Osteoblast (primary cell): Measurements from ENCODE around the gene MIS12. TPM values are rescaled to one million over a fixed set of nuclear protein-coding genes. Genes with fewer than 3 reads are reported as not detected.

Experiments
- DNase-seq: peaks from one replicate; pipeline ENCODE4 v3.0.0; 2011; ENCODE audit warnings: low spot score, mixed read lengths; ENCODE audit not compliant: insufficient read length; ENCODE audit errors: missing footprints
- H2AFZ ChIP-seq: 2 replicates; pipeline ENCODE4 v1.6.0; 2011; ENCODE audit warnings: mild to moderate bottlenecking, low read length
- H3K27ac ChIP-seq: 2 replicates; pipeline ENCODE4 v1.5.1; 2011; ENCODE audit warnings: mild to moderate bottlenecking, low read depth, low read length, moderate library complexity
- H3K27me3 ChIP-seq: 2 replicates; pipeline ENCODE4 v1.6.0; 2012; ENCODE audit warnings: mild to moderate bottlenecking, control low read depth, inconsistent platforms, low read length, moderate library complexity; ENCODE audit not compliant: insufficient read depth
- H3K36me3 ChIP-seq: 2 replicates; pipeline ENCODE4 v1.5.1; 2011; ENCODE audit warnings: mild to moderate bottlenecking, low read length, control low read depth, moderate library complexity; ENCODE audit not compliant: insufficient read depth
- H3K4me1 ChIP-seq: 2 replicates; pipeline ENCODE4 v1.5.1; 2011; ENCODE audit warnings: mild to moderate bottlenecking, low read length, control low read depth, moderate library complexity; ENCODE audit not compliant: insufficient read depth
- H3K4me2 ChIP-seq: 2 replicates; pipeline ENCODE4 v1.6.0; 2011; ENCODE audit warnings: mild to moderate bottlenecking, low read length; ENCODE audit not compliant: insufficient read depth
- H3K4me3 ChIP-seq: fragments of 200-600 bp; sonication (generic); 3 replicates; pipeline ENCODE4 v1.5.1; 2012; ENCODE audit warnings: mild to moderate bottlenecking, low read length, inconsistent platforms; ENCODE audit not compliant: insufficient read depth
- H3K79me2 ChIP-seq: 2 replicates; pipeline ENCODE4 v1.6.0; 2012; ENCODE audit warnings: mild to moderate bottlenecking, low read length, control low read depth, inconsistent platforms; ENCODE audit not compliant: insufficient read depth
- H3K9me3 ChIP-seq: 2 replicates; pipeline ENCODE4 v1.5.1; 2011; ENCODE audit warnings: low read depth, low read length, control low read depth
- H4K20me1 ChIP-seq: 2 replicates; pipeline ENCODE4 v1.6.0; 2012; ENCODE audit warnings: mild to moderate bottlenecking, low read length, control low read depth; ENCODE audit not compliant: insufficient read depth
- total RNA-seq: library from RNA; depleted of rRNA; stranded (reverse); fragments of >200 nt; gene quantifications from 2 replicates; pipeline ENCODE4 v1.2.3, GENCODE V29; 2012
- TF ChIP-seq, protein P1 (sequence below): IDR thresholded peaks from 2 replicates; pipeline ENCODE4 v1.5.1; 2011; ENCODE audit warnings: mild to moderate bottlenecking, low read depth, low read length, moderate library complexity; ENCODE audit errors: extremely low read depth

The MIS12 gene
- total RNA-seq, 1 donor: 10.9 TPM

DNA sequence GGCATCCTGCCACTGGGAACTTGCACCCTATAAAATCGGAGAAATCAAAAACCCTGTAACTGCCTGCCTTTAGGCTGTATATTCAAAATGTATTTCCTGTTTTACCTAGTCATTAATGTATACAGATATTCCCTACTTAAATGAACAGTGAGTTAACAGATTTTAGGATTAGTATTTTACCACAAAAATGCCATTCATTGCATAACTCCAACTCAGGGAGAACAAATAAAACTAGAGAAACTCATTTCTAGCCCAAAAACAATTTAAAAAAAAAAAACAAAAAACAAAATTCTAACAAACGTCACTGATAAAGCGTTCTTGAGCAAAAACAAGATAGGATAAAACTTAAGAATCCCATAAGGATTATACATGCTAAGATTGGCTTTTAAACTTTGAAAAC, 13.9 kb upstream of the MIS12 start:
- H3K9me3 ChIP-seq: no peaks in the 10 kb centered on the region
- H3K4me1 ChIP-seq: no peaks in the 10 kb centered on the region
- no peak overlapping the region for H3K4me3 ChIP-seq
- TF ChIP-seq, protein P1, sequence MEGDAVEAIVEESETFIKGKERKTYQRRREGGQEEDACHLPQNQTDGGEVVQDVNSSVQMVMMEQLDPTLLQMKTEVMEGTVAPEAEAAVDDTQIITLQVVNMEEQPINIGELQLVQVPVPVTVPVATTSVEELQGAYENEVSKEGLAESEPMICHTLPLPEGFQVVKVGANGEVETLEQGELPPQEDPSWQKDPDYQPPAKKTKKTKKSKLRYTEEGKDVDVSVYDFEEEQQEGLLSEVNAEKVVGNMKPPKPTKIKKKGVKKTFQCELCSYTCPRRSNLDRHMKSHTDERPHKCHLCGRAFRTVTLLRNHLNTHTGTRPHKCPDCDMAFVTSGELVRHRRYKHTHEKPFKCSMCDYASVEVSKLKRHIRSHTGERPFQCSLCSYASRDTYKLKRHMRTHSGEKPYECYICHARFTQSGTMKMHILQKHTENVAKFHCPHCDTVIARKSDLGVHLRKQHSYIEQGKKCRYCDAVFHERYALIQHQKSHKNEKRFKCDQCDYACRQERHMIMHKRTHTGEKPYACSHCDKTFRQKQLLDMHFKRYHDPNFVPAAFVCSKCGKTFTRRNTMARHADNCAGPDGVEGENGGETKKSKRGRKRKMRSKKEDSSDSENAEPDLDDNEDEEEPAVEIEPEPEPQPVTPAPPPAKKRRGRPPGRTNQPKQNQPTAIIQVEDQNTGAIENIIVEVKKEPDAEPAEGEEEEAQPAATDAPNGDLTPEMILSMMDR: no peak
- H3K27ac ChIP-seq: no peak overlapping the region
- H3K36me3 ChIP-seq: peaks cover 39% of the 10 kb centered on the region
- no peaks in the 10 kb centered on the region for H4K20me1 ChIP-seq
- DNase-seq: no peak
- H3K27me3 ChIP-seq: no peaks in the 10 kb centered on the region
- no peak overlapping the region for H3K4me2 ChIP-seq
- H3K79me2 ChIP-seq: peaks cover 20% of the 10 kb centered on the region
- no peak overlapping the region for H2AFZ ChIP-seq

DNA sequence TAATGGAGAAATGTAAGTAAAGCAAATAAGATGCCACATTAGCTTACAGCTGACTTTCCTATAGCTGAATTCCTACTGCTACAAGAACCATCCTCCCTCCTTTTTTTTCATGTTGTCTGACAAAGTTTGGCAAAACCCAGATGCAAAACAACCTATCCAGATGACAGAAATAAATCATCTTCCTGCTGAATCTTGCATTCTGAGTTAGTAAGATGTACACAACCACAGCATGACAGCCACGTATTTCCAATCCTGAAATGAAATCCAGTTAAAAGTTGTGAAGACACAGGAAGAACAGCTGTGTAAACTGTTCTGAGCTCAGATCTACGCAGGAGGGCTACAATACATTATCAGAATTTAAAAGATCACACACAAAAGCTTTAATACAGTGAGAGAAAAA, 12.5 kb upstream of the MIS12 start:
- Histone ChIP-seq H3K4me1 (no peaks in the 10 kb centered on the region), H3K27ac (no peak overlapping the region), H3K9me3 (no peaks in the 10 kb centered on the region), H3K4me3 (no peak overlapping the region), H3K27me3 (no peaks in the 10 kb centered on the region), H3K79me2 (peaks cover 16% of the 10 kb centered on the region), H3K36me3 (peaks cover 53% of the 10 kb centered on the region), H4K20me1 (no peaks in the 10 kb centered on the region), H3K4me2 (no peak overlapping the region), H2AFZ (no peak overlapping the region)
- DNase-seq: no peak
- TF ChIP-seq, protein P1: no peak

DNA sequence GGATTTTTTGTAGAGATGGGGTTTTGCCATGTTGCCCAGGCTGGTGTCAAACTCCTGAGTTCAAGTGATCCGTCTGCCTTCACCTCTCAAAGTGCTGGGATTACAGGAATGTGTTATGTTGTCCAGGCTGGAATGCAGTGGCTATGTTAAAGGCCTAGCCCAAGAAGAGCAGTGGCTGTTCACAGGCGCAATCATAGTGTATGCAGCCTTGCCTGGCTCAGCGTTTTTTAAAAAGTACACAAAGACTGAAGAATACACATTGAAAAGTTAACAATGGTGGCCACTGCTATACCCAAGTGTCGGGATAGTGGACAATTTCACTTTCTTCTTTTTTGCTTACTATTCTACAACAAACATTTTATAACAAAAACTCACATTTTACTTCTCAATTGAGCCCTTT, 7.4 kb upstream of the MIS12 start:
- TF ChIP-seq, protein P1: no peak
- H3K27ac ChIP-seq: no peak overlapping the region
- no peak overlapping the region for H2AFZ ChIP-seq
- H3K4me2 ChIP-seq: no peak overlapping the region
- H3K27me3 ChIP-seq: no peaks in the 10 kb centered on the region
- no peaks in the 10 kb centered on the region for H3K9me3 ChIP-seq
- peaks cover 3% of the 10 kb centered on the region for H3K4me1 ChIP-seq
- no peaks in the 10 kb centered on the region for H4K20me1 ChIP-seq
- H3K36me3 ChIP-seq: peaks cover 92% of the 10 kb centered on the region
- H3K4me3 ChIP-seq: no peak overlapping the region
- peaks cover 58% of the 10 kb centered on the region for H3K79me2 ChIP-seq
- no peak for DNase-seq

DNA sequence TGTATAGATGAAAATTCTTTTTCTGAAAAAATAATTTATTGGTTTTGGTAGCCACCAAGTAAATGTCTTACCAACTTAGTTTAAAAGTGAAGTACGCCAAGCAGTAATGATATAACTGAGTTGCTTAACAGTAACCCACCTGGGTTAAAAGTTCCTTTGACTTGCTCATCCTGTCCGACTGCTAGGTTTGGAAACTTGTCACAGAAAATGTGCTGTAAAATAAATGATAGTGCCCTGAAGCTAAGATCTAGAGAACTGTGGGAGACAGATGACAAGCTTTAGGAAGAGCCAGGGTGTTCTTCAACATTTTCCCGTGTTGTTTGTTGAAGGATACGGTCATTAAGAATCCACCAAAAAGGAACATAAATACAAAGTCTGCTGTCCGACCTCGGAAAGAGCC, 5.4 kb upstream of the MIS12 start:
- Histone ChIP-seq H3K4me1 (peaks cover 16% of the 10 kb centered on the region), H2AFZ (no peak overlapping the region), H3K4me2 (no peak overlapping the region), H3K4me3 (no peak overlapping the region), H4K20me1 (no peaks in the 10 kb centered on the region), H3K27me3 (no peaks in the 10 kb centered on the region), H3K79me2 (peaks cover 78% of the 10 kb centered on the region), H3K36me3 (peaks cover 86% of the 10 kb centered on the region), H3K27ac (no peak overlapping the region), H3K9me3 (no peaks in the 10 kb centered on the region)
- no peak for DNase-seq
- TF ChIP-seq, protein P1: no peak
